ENCODE measurements around the gene MIDN. TPM values are rescaled to one million over a fixed set of nuclear protein-coding genes. Genes with fewer than 3 reads are reported as not detected.

Gene MIDN
- polyA plus RNA-seq, 1 donor from 2014 or later: 24.8 TPM

DNA sequence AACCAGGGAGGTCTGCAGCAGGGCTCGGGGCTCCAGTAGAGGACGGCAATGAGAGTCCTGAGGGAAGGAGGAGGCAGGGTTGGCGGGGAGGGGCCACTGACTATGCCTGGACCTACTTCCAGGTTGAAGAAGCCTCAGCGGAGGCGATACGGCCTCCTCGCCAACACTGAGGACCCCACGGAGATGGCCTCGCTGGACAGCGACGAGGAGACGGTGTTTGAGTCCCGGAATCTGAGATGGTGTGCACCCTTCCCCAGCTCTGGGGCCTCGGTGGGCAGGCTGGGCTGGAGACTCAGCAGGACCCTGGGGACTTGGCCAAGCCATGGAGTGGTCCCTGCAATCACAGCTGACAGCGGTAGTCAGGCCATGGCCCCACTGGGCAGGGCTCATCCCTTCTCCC, 28.7 kb downstream of the MIDN start:
- H3F3A ChIP-seq (ENCODE audit: insufficient read depth, low read length, poor library complexity, severe bottlenecking): no peaks in the 10 kb centered on the region
- H2AFZ ChIP-seq (ENCODE audit: low read depth, low read length): no peak overlapping the region
- H3K4me2 ChIP-seq (ENCODE audit: low read length): no peak overlapping the region
- H3K36me3 ChIP-seq (ENCODE audit: insufficient read depth, low read length): peaks cover 5% of the 10 kb centered on the region
- H3K79me2 ChIP-seq (replicated peaks; ENCODE audit: insufficient read depth, low read length): peaks cover 6% of the 10 kb centered on the region
- H3K9me2 ChIP-seq (ENCODE audit: insufficient read depth, low read length): no peaks in the 10 kb centered on the region
- TF ChIP-seq POLR2AphosphoS5 (IDR thresholded peaks at IDR 0.05) (no peak), EZH2 (IDR thresholded peaks at IDR 0.05; ENCODE audit: borderline replicate concordance, insufficient read depth, low read length, poor library complexity, severe bottlenecking) (no peak), MXI1 (conservative IDR thresholded peaks at IDR 0.05; ENCODE audit: poor library complexity, severe bottlenecking) (no peak), REST (IDR thresholded peaks at IDR 0.05; ENCODE audit: borderline replicate concordance) (no peak), TAF1 (IDR thresholded peaks at IDR 0.05; ENCODE audit: low read depth) (no peak), SMC3 (conservative IDR thresholded peaks at IDR 0.05; ENCODE audit: poor library complexity) (no peak), RAD21 (conservative IDR thresholded peaks at IDR 0.05) (no peak), EP300 (conservative IDR thresholded peaks at IDR 0.05; ENCODE audit: poor library complexity, severe bottlenecking) (no peak)
- TF ChIP-seq, protein P1, sequence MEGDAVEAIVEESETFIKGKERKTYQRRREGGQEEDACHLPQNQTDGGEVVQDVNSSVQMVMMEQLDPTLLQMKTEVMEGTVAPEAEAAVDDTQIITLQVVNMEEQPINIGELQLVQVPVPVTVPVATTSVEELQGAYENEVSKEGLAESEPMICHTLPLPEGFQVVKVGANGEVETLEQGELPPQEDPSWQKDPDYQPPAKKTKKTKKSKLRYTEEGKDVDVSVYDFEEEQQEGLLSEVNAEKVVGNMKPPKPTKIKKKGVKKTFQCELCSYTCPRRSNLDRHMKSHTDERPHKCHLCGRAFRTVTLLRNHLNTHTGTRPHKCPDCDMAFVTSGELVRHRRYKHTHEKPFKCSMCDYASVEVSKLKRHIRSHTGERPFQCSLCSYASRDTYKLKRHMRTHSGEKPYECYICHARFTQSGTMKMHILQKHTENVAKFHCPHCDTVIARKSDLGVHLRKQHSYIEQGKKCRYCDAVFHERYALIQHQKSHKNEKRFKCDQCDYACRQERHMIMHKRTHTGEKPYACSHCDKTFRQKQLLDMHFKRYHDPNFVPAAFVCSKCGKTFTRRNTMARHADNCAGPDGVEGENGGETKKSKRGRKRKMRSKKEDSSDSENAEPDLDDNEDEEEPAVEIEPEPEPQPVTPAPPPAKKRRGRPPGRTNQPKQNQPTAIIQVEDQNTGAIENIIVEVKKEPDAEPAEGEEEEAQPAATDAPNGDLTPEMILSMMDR (IDR thresholded peaks at IDR 0.05; ENCODE audit: poor library complexity, severe bottlenecking): no peak
- H3K9me3 ChIP-seq (ENCODE audit: low read length): no peaks in the 10 kb centered on the region
- peak overlapping the region; percentile 87 for H3K9ac ChIP-seq (ENCODE audit: low read length)
- H3K4me3 ChIP-seq (ENCODE audit: low read length): no peak overlapping the region
- peaks cover 3% of the 10 kb centered on the region for H4K20me1 ChIP-seq (ENCODE audit: insufficient read depth)
- no peak overlapping the region for H3K27ac ChIP-seq (ENCODE audit: low read length)
- no peaks in the 10 kb centered on the region for H3K27me3 ChIP-seq (ENCODE audit: insufficient read depth, low read depth, low read length)

GRCh38 chr19:1278074-1278473, 29.7 kb downstream of the MIDN start:
- H3K79me2 ChIP-seq (replicated peaks; ENCODE audit: insufficient read depth, low read length): peaks cover 2% of the 10 kb centered on the region
- no peaks in the 10 kb centered on the region for H3K9me2 ChIP-seq (ENCODE audit: insufficient read depth, low read length)
- TF ChIP-seq, protein P1 (IDR thresholded peaks at IDR 0.05; ENCODE audit: poor library complexity, severe bottlenecking): no peak
- TF ChIP-seq POLR2AphosphoS5 (IDR thresholded peaks at IDR 0.05) (no peak), EP300 (conservative IDR thresholded peaks at IDR 0.05; ENCODE audit: poor library complexity, severe bottlenecking) (no peak), MXI1 (conservative IDR thresholded peaks at IDR 0.05; ENCODE audit: poor library complexity, severe bottlenecking) (no peak), REST (IDR thresholded peaks at IDR 0.05; ENCODE audit: borderline replicate concordance) (no peak), SMC3 (conservative IDR thresholded peaks at IDR 0.05; ENCODE audit: poor library complexity) (no peak), EZH2 (IDR thresholded peaks at IDR 0.05; ENCODE audit: borderline replicate concordance, insufficient read depth, low read length, poor library complexity, severe bottlenecking) (no peak), TAF1 (IDR thresholded peaks at IDR 0.05; ENCODE audit: low read depth) (no peak), RAD21 (conservative IDR thresholded peaks at IDR 0.05) (no peak)
- H3K27me3 ChIP-seq (ENCODE audit: insufficient read depth, low read depth, low read length): no peaks in the 10 kb centered on the region
- H4K20me1 ChIP-seq (ENCODE audit: insufficient read depth): no peaks in the 10 kb centered on the region
- no peak overlapping the region for H3K4me3 ChIP-seq (ENCODE audit: low read length)
- H3K27ac ChIP-seq (ENCODE audit: low read length): no peak overlapping the region
- H3K36me3 ChIP-seq (ENCODE audit: insufficient read depth, low read length): peaks cover 5% of the 10 kb centered on the region
- H3K9ac ChIP-seq (ENCODE audit: low read length): no peak overlapping the region
- H3K4me2 ChIP-seq (ENCODE audit: low read length): no peak overlapping the region
- H3F3A ChIP-seq (ENCODE audit: insufficient read depth, low read length, poor library complexity, severe bottlenecking): no peaks in the 10 kb centered on the region
- no peaks in the 10 kb centered on the region for H3K9me3 ChIP-seq (ENCODE audit: low read length)
- no peak overlapping the region for H2AFZ ChIP-seq (ENCODE audit: low read depth, low read length)
